Keratinocyte (primary cell): Measurements from ENCODE around the gene SLC13A5. TPM values are rescaled to one million over a fixed set of nuclear protein-coding genes. Genes with fewer than 3 reads are reported as not detected.

Experiments
- DNase-seq: peaks from one replicate; pipeline ENCODE4 v3.0.0-alpha.2; 2011; ENCODE audit warnings: low read depth, missing footprints, low spot score
- FAIRE-seq: peaks from 2 replicates; lab custom pipeline; 2011; peaks lifted over from hg19 to GRCh38; lab: Jason Lieb, UNC
- H2AFZ ChIP-seq: 2 replicates; pipeline ENCODE4 v1.6.0; 2012; ENCODE audit warnings: low read length, control low read depth, inconsistent platforms; ENCODE audit not compliant: control insufficient read depth
- H3K27ac ChIP-seq: 2 replicates; pipeline ENCODE4 v1.5.1; 2011; ENCODE audit warnings: low read length; ENCODE audit not compliant: control insufficient read depth, insufficient read depth
- H3K27me3 ChIP-seq: 3 replicates; pipeline ENCODE4 v1.6.0; 2011; ENCODE audit warnings: low read length; ENCODE audit not compliant: control insufficient read depth, insufficient read depth; ENCODE audit errors: extremely low read depth
- H3K36me3 ChIP-seq, 2 experiments: 2 replicates in 1 of 2; 3 replicates in 1 of 2; pipeline ENCODE4 v1.5.1; 2011; ENCODE audit warnings: low read length in 2 of 2, mild to moderate bottlenecking in 1 of 2; ENCODE audit not compliant: control insufficient read depth in 2 of 2, insufficient read depth in 2 of 2; ENCODE audit errors: extremely low read depth in 1 of 2
- H3K4me1 ChIP-seq: 3 replicates; pipeline ENCODE4 v1.5.1; 2011; ENCODE audit warnings: low read length; ENCODE audit not compliant: control insufficient read depth, insufficient read depth; ENCODE audit errors: extremely low read depth
- H3K4me2 ChIP-seq: 3 replicates; pipeline ENCODE4 v1.6.0; 2011; ENCODE audit warnings: low read depth, low read length; ENCODE audit not compliant: control insufficient read depth, insufficient read depth; ENCODE audit errors: extremely low read depth
- H3K4me3 ChIP-seq, 3 experiments: fragments of 200-600 bp in 1 of 3; sonication (generic) in 1 of 3; 2 replicates in 2 of 3; 3 replicates in 1 of 3; pipeline ENCODE4 v1.5.1; 2011 to 2016; ENCODE audit warnings: low read length in 3 of 3, mild to moderate bottlenecking in 3 of 3, control low read depth in 2 of 3, inconsistent platforms in 1 of 3, low read depth in 1 of 3, mixed read lengths in 1 of 3, mixed run types in 1 of 3, moderate library complexity in 1 of 3; ENCODE audit not compliant: control insufficient read depth in 2 of 3, insufficient read depth in 2 of 3; ENCODE audit errors: extremely low read depth in 1 of 3
- H3K79me2 ChIP-seq: 2 replicates; pipeline ENCODE4 v1.6.0; 2012; ENCODE audit warnings: low read length; ENCODE audit not compliant: control insufficient read depth, insufficient read depth
- H3K9ac ChIP-seq: 3 replicates; pipeline ENCODE4 v1.6.0; 2011; ENCODE audit warnings: low read length; ENCODE audit not compliant: control insufficient read depth, insufficient read depth; ENCODE audit errors: extremely low read depth
- H3K9me1 ChIP-seq: 3 replicates; pipeline ENCODE4 v1.6.0; 2011; ENCODE audit warnings: low read length; ENCODE audit not compliant: control insufficient read depth, insufficient read depth; ENCODE audit errors: extremely low read depth
- H3K9me3 ChIP-seq: 2 replicates; pipeline ENCODE4 v1.5.1; 2012; ENCODE audit warnings: low read depth, low read length; ENCODE audit not compliant: control insufficient read depth
- H4K20me1 ChIP-seq: 3 replicates; pipeline ENCODE4 v1.6.0; 2011; ENCODE audit warnings: low read length; ENCODE audit not compliant: control insufficient read depth, insufficient read depth; ENCODE audit errors: extremely low read depth
- CTCF ChIP-seq, 3 experiments: IDR thresholded peaks in 1 of 3; conservative IDR thresholded peaks in 1 of 3; optimal IDR thresholded peaks in 1 of 3; 2 replicates in 2 of 3; 3 replicates in 1 of 3; pipeline versions ENCODE3 to v1.5.1; 2011; ENCODE audit warnings: low read length in 3 of 3, mild to moderate bottlenecking in 3 of 3, moderate library complexity in 2 of 3, control low read depth in 1 of 3, inconsistent platforms in 1 of 3; ENCODE audit not compliant: insufficient read depth in 2 of 3; ENCODE audit errors: extremely low read depth in 1 of 3
- EZH2 ChIP-seq: IDR thresholded peaks from one replicate; pipeline ENCODE4 v1.6.1; 2012; ENCODE audit warnings: inconsistent platforms, mild to moderate bottlenecking, low read length, moderate library complexity
- dilution Hi-C: fragments of 300-500 bp; cut with MboI; formaldehyde crosslinking; loops from one replicate; pipeline ENCODE4 v1.7.0; 2020; ENCODE audit warnings: low sequenced_read_pairs; ENCODE audit not compliant: extremely low pct_ligation_motif_present
- polyA plus RNA-seq, 5 experiments: library from polyadenylated mRNA; depleted of rRNA in 3 of 5; stranded (reverse) in 3 of 5; stranded (forward) in 1 of 5; unstranded in 1 of 5; fragments of >200 nt; gene quantifications; 1 replicate in 1 of 5; 2 replicates in 3 of 5; 3 replicates in 1 of 5; pipeline versions ENCODE4 v1.2.1 to v1.2.3, GENCODE V29; 2011 to 2012; ENCODE audit warnings: missing spikeins in 2 of 5, low read depth in 1 of 5, low replicate concordance in 1 of 5

Gene SLC13A5
- polyA plus RNA-seq, 1 donor (not counting 4 experiments of a cell fraction or from before 2014, with no cell fraction given) = 0.14 TPM

GRCh38 chr17:6679241-6679640 lies 33.9 kb downstream of the SLC13A5 start:
- Histone ChIP-seq H4K20me1 (no peaks in the 10 kb centered on the region), H3K27ac (no peak overlapping the region), H3K9ac (no peak overlapping the region), H3K79me2 (no peaks in the 10 kb centered on the region), H3K9me1 (no peaks in the 10 kb centered on the region), H3K4me1 (peaks cover 19% of the 10 kb centered on the region), H3K4me2 (no peak overlapping the region), H3K27me3 (no peaks in the 10 kb centered on the region), H3K4me3 (no peak overlapping the region), H3K36me3 (no peaks in the 10 kb centered on the region), H3K9me3 (no peaks in the 10 kb centered on the region), H2AFZ (no peak overlapping the region)
- FAIRE-seq = no peak
- dilution Hi-C loops = no loop called here
- TF ChIP-seq CTCF (optimal IDR thresholded peaks at IDR 0.05 in 1 of 3, IDR thresholded peaks at IDR 0.05 in 1 of 3, conservative IDR thresholded peaks at IDR 0.05 in 1 of 3; ENCODE audit: extremely low read depth in 1 of 3, insufficient read depth in 2 of 3, low read length in 3 of 3) = no peak
- no peak for TF ChIP-seq EZH2
- DNase-seq = no peak

GRCh38 chr17:6677946-6678345 lies 35.2 kb downstream of the SLC13A5 start:
- no peak overlapping the region for H2AFZ ChIP-seq
- TF ChIP-seq EZH2 (no peak), CTCF (optimal IDR thresholded peaks at IDR 0.05 in 1 of 3, IDR thresholded peaks at IDR 0.05 in 1 of 3, conservative IDR thresholded peaks at IDR 0.05 in 1 of 3; ENCODE audit: extremely low read depth in 1 of 3, insufficient read depth in 2 of 3, low read length in 3 of 3) (no peak)
- no peak for DNase-seq
- peaks cover 19% of the 10 kb centered on the region for H3K4me1 ChIP-seq
- H3K27ac ChIP-seq = no peak overlapping the region
- FAIRE-seq = no peak
- H3K27me3 ChIP-seq = no peaks in the 10 kb centered on the region
- no peak overlapping the region for H3K4me2 ChIP-seq
- no peak overlapping the region for H3K9ac ChIP-seq
- H3K36me3 ChIP-seq = no peaks in the 10 kb centered on the region
- H3K4me3 ChIP-seq = no peak overlapping the region
- H4K20me1 ChIP-seq = no peaks in the 10 kb centered on the region
- no peaks in the 10 kb centered on the region for H3K9me1 ChIP-seq
- no peaks in the 10 kb centered on the region for H3K9me3 ChIP-seq
- no peaks in the 10 kb centered on the region for H3K79me2 ChIP-seq
- dilution Hi-C loops = no loop called here
